Left ventricle myocardium inferior (tissue), 1 donor: Measurements from ENCODE around the gene SLC44A5. TPM values are rescaled to one million over a fixed set of nuclear protein-coding genes. Genes with fewer than 3 reads are reported as not detected.
A peak's percentile ranks its signal among the peaks of the same experiment; 100 is the strongest.
"Not testable (repeated sequence)": the region's sequence is repeated elsewhere in the genome, so short reads cannot be mapped to it uniquely, and the experiment has no call there.

Source experiments
- DNase-seq: peaks from one replicate; pipeline ENCODE4 v3.0.0-alpha.2; 2020
- H3K27ac ChIP-seq: fragments of 200-600 bp; replicated peaks from 2 replicates; pipeline ENCODE4 v1.8.0; 2021
- H3K27me3 ChIP-seq: fragments of 200-600 bp; 2 replicates; pipeline ENCODE4 v1.8.0; 2021; ENCODE audit warnings: low read depth
- H3K36me3 ChIP-seq: fragments of 200-600 bp; 2 replicates; pipeline ENCODE4 v1.8.0; 2021
- H3K4me1 ChIP-seq: fragments of 200-600 bp; 2 replicates; pipeline ENCODE4 v1.8.0; 2021
- H3K4me3 ChIP-seq: fragments of 200-600 bp; 2 replicates; pipeline ENCODE4 v1.8.0; 2021; ENCODE audit warnings: mild to moderate bottlenecking, moderate library complexity
- H3K9me3 ChIP-seq: fragments of 200-600 bp; replicated peaks from 2 replicates; pipeline ENCODE4 v1.8.0; 2021
- intact Hi-C: fragments of 100-400 bp; cut with micrococcal nuclease; formaldehyde crosslinking; loops from one replicate; pipeline ENCODE4 v1.11.0; 2022
- total RNA-seq: library from RNA; stranded (reverse); fragmentation: NEBNext Ultra II Directional; extraction: Animal tissue kit (Norgen Biotek cat#: 25700); gene quantifications from one replicate; pipeline ENCODE4 v1.2.1, GENCODE V29; 2021
- TF ChIP-seq, protein P1 (sequence below): fragments of 200-600 bp; IDR thresholded peaks from 2 replicates; pipeline ENCODE4 v1.8.0; 2021; ENCODE audit warnings: antibody characterized with exemption, mild to moderate bottlenecking, borderline replicate concordance
- donor health status: DM: no; HTN: yes; CAD: no; lungs with severe emphysema.

Gene SLC44A5
- total RNA-seq, 1 donor from 2014 or later, result 0.58 TPM

DNA sequence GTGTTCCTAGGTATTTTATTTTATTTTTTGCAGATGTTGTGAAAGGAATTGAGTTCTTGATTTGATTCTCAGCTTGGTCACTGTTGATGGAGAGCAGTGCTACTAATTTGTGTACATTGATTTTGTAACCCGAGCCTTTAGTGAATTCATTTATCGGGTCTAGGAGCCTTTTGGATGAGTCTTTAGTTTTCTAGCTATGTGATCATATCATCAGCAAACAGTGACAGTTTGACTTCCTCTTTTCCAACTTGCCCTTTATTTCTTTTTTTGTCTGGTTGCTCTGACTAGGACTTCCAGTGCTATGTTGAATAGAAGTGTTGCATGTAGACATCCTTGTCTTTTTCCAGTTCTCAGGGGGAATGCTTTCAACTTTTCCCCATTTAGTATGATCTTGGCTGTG is 337.8 kb downstream of the SLC44A5 start:
- Histone ChIP-seq H3K27ac (no peak overlapping the region), H3K36me3 (no peaks in the 10 kb centered on the region), H3K9me3 (no peaks in the 10 kb centered on the region), H3K27me3 (no peaks in the 10 kb centered on the region), H3K4me3 (no peak overlapping the region), H3K4me1 (no peaks in the 10 kb centered on the region)
- intact Hi-C loops, result no loop called here
- no peak for DNase-seq
- TF ChIP-seq, protein P1, sequence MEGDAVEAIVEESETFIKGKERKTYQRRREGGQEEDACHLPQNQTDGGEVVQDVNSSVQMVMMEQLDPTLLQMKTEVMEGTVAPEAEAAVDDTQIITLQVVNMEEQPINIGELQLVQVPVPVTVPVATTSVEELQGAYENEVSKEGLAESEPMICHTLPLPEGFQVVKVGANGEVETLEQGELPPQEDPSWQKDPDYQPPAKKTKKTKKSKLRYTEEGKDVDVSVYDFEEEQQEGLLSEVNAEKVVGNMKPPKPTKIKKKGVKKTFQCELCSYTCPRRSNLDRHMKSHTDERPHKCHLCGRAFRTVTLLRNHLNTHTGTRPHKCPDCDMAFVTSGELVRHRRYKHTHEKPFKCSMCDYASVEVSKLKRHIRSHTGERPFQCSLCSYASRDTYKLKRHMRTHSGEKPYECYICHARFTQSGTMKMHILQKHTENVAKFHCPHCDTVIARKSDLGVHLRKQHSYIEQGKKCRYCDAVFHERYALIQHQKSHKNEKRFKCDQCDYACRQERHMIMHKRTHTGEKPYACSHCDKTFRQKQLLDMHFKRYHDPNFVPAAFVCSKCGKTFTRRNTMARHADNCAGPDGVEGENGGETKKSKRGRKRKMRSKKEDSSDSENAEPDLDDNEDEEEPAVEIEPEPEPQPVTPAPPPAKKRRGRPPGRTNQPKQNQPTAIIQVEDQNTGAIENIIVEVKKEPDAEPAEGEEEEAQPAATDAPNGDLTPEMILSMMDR, result no peak

DNA sequence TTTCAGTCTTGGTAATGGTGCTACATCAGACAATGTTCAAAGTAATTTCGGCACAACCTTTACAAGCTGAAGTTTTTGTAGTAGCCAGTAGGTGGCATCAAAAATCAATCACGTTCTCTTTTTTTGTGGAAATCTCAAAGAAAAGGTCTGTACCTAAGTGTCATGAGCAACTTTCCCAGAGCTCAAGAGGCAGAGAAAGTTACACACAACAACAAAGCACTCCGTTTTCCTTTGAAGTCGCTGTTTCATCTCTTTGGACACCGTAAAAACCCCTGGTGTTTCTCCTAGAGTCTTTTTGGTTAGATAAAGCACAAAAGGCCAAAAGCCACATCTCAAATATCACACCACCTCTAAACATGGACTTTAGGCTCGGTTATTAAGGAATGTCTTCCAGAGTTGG is 345.1 kb downstream of the SLC44A5 start:
- H3K27me3 ChIP-seq, result no peaks in the 10 kb centered on the region
- no peaks in the 10 kb centered on the region for H3K36me3 ChIP-seq
- H3K4me3 ChIP-seq, result no peak overlapping the region
- H3K27ac ChIP-seq, result no peak overlapping the region
- DNase-seq, result no peak
- intact Hi-C loops, result loop anchor here (10.0 kb wide), 1 partner anchor 369 kb away; no protein-coding TSS in a partner anchor
- TF ChIP-seq, protein P1, result peak; percentile 66
- peaks cover 12% of the 10 kb centered on the region for H3K9me3 ChIP-seq
- H3K4me1 ChIP-seq, result no peaks in the 10 kb centered on the region

DNA sequence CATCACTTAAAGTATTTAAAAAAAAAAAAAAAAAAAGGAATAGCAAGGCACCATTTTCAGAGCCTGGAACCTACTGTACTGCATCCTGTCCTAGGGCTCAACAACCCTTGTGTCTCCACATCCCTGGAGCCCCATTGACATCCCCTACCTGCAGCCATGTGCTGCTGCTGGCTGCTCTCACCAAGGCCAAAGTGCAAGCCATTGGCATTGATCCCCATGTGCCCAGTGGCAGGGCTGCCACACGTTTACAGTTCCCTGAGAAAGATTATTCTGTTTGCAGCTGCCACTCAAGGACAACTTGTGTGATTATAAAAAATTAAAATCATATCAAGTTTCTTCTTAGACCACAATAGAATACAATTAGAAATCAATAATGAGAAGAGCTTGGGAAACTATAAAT is 346.8 kb downstream of the SLC44A5 start:
- intact Hi-C loops, result loop anchor here (10.0 kb wide), 1 partner anchor 371 kb away; no protein-coding TSS in a partner anchor
- H3K9me3 ChIP-seq, result peaks cover 12% of the 10 kb centered on the region
- TF ChIP-seq, protein P1, result no peak
- no peak overlapping the region for H3K27ac ChIP-seq
- DNase-seq, result no peak
- H3K36me3 ChIP-seq, result no peaks in the 10 kb centered on the region
- H3K4me3 ChIP-seq, result no peak overlapping the region
- no peaks in the 10 kb centered on the region for H3K27me3 ChIP-seq
- H3K4me1 ChIP-seq, result no peaks in the 10 kb centered on the region

DNA sequence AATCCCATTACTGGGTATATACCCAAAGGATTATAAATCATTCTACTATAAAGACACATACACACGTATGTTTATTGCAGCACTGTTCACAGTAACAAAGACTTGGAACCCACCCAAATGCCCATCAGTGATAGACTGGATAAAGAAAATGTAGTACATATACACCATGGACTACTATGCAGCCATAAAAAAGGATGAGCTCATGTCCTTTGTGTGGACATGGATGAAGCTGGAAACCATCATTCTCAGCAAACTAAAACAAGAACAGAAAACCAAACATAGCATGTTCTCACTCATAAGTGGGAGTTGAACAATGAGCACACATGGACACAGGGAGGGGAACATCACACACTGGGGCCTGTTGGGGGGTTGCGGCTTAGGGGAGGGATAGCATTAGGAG is 347.3 kb downstream of the SLC44A5 start:
- not testable (repeated sequence) for H3K27ac ChIP-seq, DNase-seq, H3K4me1 ChIP-seq, H3K36me3 ChIP-seq, H3K4me3 ChIP-seq, H3K27me3 ChIP-seq
- intact Hi-C loops, result loop anchor here (10.0 kb wide), 1 partner anchor 371 kb away; no protein-coding TSS in a partner anchor
- H3K9me3 ChIP-seq, result peaks cover 12% of the 10 kb centered on the region

DNA sequence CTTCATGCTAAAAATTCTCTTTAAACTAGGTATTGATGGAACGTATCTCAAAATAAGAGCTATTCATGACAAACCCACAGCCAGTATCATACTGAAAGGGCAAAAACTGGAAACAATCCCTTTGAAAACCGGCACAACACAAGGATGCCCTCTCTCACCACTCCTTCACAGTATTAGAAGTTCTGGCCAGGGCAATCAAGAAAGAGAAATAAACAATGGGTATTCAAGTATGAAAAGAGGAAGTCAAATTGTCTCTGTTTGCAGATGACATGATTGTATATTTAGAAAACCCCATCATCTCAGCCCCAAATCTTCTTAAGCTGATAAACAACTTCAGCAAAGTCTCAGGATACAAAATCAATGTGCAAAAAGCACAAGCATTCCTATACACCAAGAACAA is 349.0 kb downstream of the SLC44A5 start:
- not testable (repeated sequence) for H3K4me1 ChIP-seq, H3K27ac ChIP-seq, DNase-seq, H3K27me3 ChIP-seq, H3K36me3 ChIP-seq, H3K4me3 ChIP-seq
- intact Hi-C loops, result loop anchor here (10.0 kb wide), 1 partner anchor 373 kb away; no protein-coding TSS in a partner anchor
- peaks cover 12% of the 10 kb centered on the region for H3K9me3 ChIP-seq

DNA sequence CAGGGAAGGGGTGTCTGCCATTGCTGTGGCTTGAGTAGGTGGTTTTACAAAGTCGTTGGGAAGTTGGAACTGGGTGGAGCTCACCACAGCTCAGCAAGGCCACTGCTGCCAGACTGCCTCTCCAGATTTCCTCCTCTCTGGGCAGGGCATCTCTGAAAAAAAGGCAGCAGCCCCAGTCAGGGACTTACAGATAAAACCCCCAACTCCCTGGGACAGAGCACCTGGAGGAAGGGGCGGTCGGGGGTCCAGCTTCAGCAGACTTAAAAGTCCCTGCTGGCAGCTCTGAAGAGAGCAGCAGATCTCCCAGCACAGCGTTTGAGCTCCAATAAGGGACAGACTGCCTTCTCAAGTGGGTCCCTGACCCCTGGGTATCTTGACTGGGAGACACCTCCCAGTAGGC is 352.6 kb downstream of the SLC44A5 start:
- H3K27me3 ChIP-seq, result peaks cover 7% of the 10 kb centered on the region
- intact Hi-C loops, result no loop called here
- H3K36me3 ChIP-seq, result no peaks in the 10 kb centered on the region
- no peak for DNase-seq
- H3K9me3 ChIP-seq, result peaks cover 12% of the 10 kb centered on the region
- TF ChIP-seq, protein P1, result no peak
- no peak overlapping the region for H3K4me3 ChIP-seq
- H3K4me1 ChIP-seq, result no peaks in the 10 kb centered on the region
- no peak overlapping the region for H3K27ac ChIP-seq
